ENCODE data around the gene NPLOC4.

DNA sequence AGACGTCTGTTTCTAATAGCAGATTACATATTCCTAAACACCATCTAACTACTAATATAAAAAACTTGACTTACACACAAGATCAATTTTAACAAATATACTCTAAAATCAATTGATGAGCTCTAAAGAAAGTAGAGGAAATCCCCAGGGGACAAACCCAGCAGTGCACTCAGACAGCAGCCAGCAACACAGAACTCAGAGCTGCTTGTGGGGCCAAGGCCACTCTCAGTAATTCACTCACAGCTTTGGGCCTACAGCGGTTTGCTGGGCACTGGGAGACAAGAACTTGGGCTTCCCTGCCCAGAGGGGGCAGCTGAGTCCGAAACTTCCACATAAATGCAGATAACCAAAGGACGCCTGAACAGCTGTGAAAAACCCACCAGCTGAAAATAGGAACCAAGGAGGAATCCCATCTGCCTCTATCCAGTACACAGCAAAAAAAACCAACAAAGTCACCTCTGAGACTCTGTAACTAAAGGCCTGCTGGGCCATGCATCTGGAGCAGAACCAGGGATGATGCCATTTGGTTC lies 21.4 kb downstream of the NPLOC4 start:
- TF ChIP-seq CTCF (IDR thresholded peaks at IDR 0.05) (no peak), POLR2A (IDR thresholded peaks at IDR 0.05) (no peak)

Measured in heart left ventricle (tissue), 13 donors.